DND-41 (cell line): ENCODE measurements around the gene SPEF1.
A peak's percentile ranks its signal among the peaks of the same experiment; 100 is the strongest.

ENCODE experiments used
- ATAC-seq: fragments of 200-7000 bp; cut with Tn5 transposase; 3 replicates; pipeline ENCODE4 v1.9.1; 2021; ENCODE audit warnings: low read depth; ENCODE audit not compliant: insufficient read depth
- DNase-seq: peaks from one replicate; pipeline ENCODE4 v3.0.0-alpha.2; 2020
- H2AFZ ChIP-seq: 2 replicates; pipeline ENCODE4 v1.6.0; 2012; ENCODE audit warnings: low read depth, low read length
- H3K27ac ChIP-seq: 2 replicates; pipeline ENCODE4 v1.5.1; 2012; ENCODE audit warnings: low read length, inconsistent platforms
- H3K27me3 ChIP-seq: fragments of 200-600 bp; sonication (generic); 2 replicates; pipeline ENCODE4 v1.6.0; 2012; ENCODE audit warnings: low read length, mild to moderate bottlenecking, inconsistent platforms; ENCODE audit not compliant: insufficient read depth, poor library complexity
- H3K36me3 ChIP-seq: 2 replicates; pipeline ENCODE4 v1.5.1; 2012; ENCODE audit warnings: low read length, inconsistent platforms; ENCODE audit not compliant: insufficient read depth
- H3K4me1 ChIP-seq: 2 replicates; pipeline ENCODE4 v1.5.1; 2012; ENCODE audit warnings: mild to moderate bottlenecking, low read length; ENCODE audit not compliant: insufficient read depth
- H3K4me2 ChIP-seq: 2 replicates; pipeline ENCODE4 v1.6.0; 2012; ENCODE audit warnings: mild to moderate bottlenecking, moderate library complexity, low read length, inconsistent platforms; ENCODE audit not compliant: insufficient read depth
- H3K4me3 ChIP-seq, 2 experiments: fragments of 200-600 bp in 1 of 2; shearing (Covaris generic) in 1 of 2; 2 replicates each; pipeline ENCODE4 v1.5.1; 2012 to 2016; ENCODE audit warnings: inconsistent platforms in 2 of 2, low read length in 2 of 2, mild to moderate bottlenecking in 2 of 2, low read depth in 1 of 2, moderate library complexity in 1 of 2
- H3K79me2 ChIP-seq: 2 replicates; pipeline ENCODE4 v1.6.0; 2012; ENCODE audit warnings: low read length, inconsistent platforms; ENCODE audit not compliant: insufficient read depth
- H3K9ac ChIP-seq: 2 replicates; pipeline ENCODE4 v1.6.0; 2012; ENCODE audit warnings: low read depth, mild to moderate bottlenecking, inconsistent platforms, low read length, moderate library complexity
- H3K9me3 ChIP-seq: 2 replicates; pipeline ENCODE4 v1.5.1; 2012; ENCODE audit warnings: low read length, moderate library complexity, mild to moderate bottlenecking, inconsistent platforms; ENCODE audit not compliant: insufficient read depth, severe bottlenecking
- H4K20me1 ChIP-seq: 2 replicates; pipeline ENCODE4 v1.6.0; 2012; ENCODE audit warnings: low read length; ENCODE audit not compliant: insufficient read depth
- CTCF ChIP-seq: IDR thresholded peaks from 2 replicates; pipeline ENCODE4 v1.5.1; 2012; ENCODE audit warnings: borderline replicate concordance, low read length, moderate library complexity, mild to moderate bottlenecking; ENCODE audit not compliant: poor library complexity, severe bottlenecking; ENCODE audit errors: extremely low read depth
- EZH2 ChIP-seq: IDR thresholded peaks from 3 replicates; pipeline ENCODE4 v1.6.1; 2012; ENCODE audit warnings: borderline replicate concordance, low read depth, mild to moderate bottlenecking, moderate library complexity, low read length, inconsistent platforms; ENCODE audit not compliant: severe bottlenecking

Gene SPEF1

GRCh38 chr20:3813848-3814581, 32.8 kb upstream of the SPEF1 start:
- peaks cover 54% of the 10 kb centered on the region for H3K4me1 ChIP-seq
- H3K27me3 ChIP-seq: no peaks in the 10 kb centered on the region
- no peaks in the 10 kb centered on the region for H3K79me2 ChIP-seq
- H3K27ac ChIP-seq: no peak overlapping the region
- H3K36me3 ChIP-seq: no peaks in the 10 kb centered on the region
- no peak overlapping the region for H3K4me3 ChIP-seq
- no peak overlapping the region for H2AFZ ChIP-seq
- no peak for TF ChIP-seq EZH2
- no peak for TF ChIP-seq CTCF
- ATAC-seq: no peak
- no peak for DNase-seq
- no peaks in the 10 kb centered on the region for H4K20me1 ChIP-seq
- no peaks in the 10 kb centered on the region for H3K9me3 ChIP-seq
- H3K4me2 ChIP-seq: no peak overlapping the region
- H3K9ac ChIP-seq: no peak overlapping the region

- H4K20me1 ChIP-seq: no peaks in the 10 kb centered on the region
- no peak for TF ChIP-seq EZH2
- TF ChIP-seq CTCF: no peak
- H3K79me2 ChIP-seq: no peaks in the 10 kb centered on the region
- no peak overlapping the region for H2AFZ ChIP-seq
- H3K4me1 ChIP-seq: peaks cover 46% of the 10 kb centered on the region
- H3K27me3 ChIP-seq: no peaks in the 10 kb centered on the region
- no peak overlapping the region for H3K4me3 ChIP-seq
- H3K27ac ChIP-seq: peak overlapping the region; percentile 23; the same call in 1 of the 2 replicates
- DNase-seq (no peak), ATAC-seq (no peak)
- H3K9ac ChIP-seq: no peak overlapping the region
- H3K9me3 ChIP-seq: no peaks in the 10 kb centered on the region
- no peaks in the 10 kb centered on the region for H3K36me3 ChIP-seq
- no peak overlapping the region for H3K4me2 ChIP-seq
Observed at GRCh38 chr20:3812975-3813847, 32.0 kb upstream of the SPEF1 start.

- Histone ChIP-seq H3K4me3 (peak overlapping the region in 1 of 2 experiments; percentile 54; a peak in 2 of 4 replicates), H3K4me2 (peak overlapping the region; percentile 67), H4K20me1 (no peaks in the 10 kb centered on the region), H3K36me3 (no peaks in the 10 kb centered on the region), H3K9ac (peak overlapping the region; percentile 59), H3K9me3 (no peaks in the 10 kb centered on the region), H2AFZ (peak overlapping the region; percentile 73), H3K79me2 (no peaks in the 10 kb centered on the region), H3K27me3 (no peaks in the 10 kb centered on the region), H3K4me1 (peaks cover 44% of the 10 kb centered on the region), H3K27ac (peak overlapping the region; percentile 91)
- ATAC-seq (no peak), DNase-seq (no peak)
- TF ChIP-seq CTCF (no peak), EZH2 (no peak)
Observed at GRCh38 chr20:3812259-3812681, 31.0 kb upstream of the SPEF1 start.
